Measurements from ENCODE around the gene SST.

Gene SST

DNA sequence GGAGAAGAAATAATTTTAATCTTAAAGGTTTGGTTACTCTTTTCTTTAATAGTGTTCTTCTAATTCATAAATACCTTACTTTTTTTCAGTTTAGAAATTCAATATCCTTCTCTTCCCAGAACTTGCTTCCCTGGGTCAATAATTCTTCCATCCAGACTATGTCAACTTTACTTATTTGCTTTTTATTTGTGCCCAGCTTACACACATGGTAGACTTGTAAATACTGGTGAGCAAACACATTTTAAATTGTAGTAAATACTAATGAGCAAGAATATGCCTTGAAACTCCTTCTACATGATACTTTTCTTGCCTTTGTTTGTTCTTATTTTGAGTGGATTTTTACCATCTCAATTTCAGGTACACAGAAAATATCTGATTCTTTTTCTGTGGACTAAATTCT is 33.7 kb downstream of the SST start:
- DNase-seq (ENCODE audit: extremely low read depth in 1 of 2, low read depth in 1 of 2) = no peak

DNA sequence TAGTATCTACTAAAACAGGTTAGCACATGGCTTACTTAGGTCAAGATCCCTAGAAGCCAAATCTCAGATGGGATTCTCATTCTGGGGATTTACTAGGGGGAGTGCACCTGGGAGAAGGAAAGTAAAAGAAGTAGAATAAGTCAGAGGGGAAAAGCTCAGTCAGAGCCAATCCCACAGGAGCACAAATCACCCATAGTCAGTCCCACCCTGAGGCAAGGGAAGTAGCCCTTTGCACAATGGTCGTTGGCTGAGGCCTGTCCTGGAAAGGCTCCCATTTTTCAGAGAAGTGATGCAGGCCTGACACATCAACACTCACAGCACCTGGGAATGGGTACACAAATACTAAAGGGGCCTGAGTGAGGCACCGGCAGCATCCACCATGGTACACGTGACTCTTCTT is 39.8 kb downstream of the SST start:
- DNase-seq (ENCODE audit: extremely low read depth in 1 of 2, low read depth in 1 of 2) = no peak

DNA sequence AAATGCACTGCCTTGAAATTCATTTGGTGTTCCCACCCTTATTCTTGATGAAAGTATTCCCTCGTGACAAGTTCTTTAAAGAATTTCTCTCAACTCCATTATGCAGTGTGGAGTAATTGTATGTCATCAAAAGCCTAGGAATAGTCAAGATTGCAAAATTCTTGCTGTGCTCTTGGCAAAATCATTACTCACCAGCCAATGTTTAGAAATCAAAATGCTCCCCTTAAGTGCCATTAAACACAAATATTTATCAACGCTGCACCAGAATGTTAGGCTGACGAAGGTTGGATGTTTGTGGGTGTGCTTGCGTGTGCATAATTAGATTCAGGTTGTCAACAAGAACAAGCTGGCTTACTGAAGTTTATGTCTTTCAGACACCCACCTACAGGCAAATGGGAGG is 40.5 kb downstream of the SST start:
- no peak for DNase-seq (ENCODE audit: extremely low read depth in 1 of 2, low read depth in 1 of 2)

DNA sequence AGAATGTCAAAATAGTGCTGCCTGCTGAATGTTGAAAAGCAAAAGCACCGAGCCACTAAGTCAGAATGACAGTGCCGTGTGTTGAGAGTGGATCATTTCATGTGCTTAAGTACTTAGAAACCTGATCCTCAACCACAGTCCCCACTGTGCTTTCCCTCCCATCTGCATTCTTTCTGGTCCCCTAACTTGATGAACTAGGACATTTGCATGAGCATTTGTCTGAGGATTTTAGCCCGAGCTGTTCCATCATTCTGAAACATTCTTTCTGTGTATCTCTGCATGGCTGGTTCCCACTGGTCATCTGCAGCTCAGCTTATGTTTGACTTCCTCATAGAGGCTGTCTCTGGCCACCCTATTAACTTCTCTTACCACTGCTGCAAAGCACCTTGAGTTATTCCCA is 42.0 kb downstream of the SST start:
- no peak for DNase-seq (ENCODE audit: extremely low read depth in 1 of 2, low read depth in 1 of 2)

DNA sequence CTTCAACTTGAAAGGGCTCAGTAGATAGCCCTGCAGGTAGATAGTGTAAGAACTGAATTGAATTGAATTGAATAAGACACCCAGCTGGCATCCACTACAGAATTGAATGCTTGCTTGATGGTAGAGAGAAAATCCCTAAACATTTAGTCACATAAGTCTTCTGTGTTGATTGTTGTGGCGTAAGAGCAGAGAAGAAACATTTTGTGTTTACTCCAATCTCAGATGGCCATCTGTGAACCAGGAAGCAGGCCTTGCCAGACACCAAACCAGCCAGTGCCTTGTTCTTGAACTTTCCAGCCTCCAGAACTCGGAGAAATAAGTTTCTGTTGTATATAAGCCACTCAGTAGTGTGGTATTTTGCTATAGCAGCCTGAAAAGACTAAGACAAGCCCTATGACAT is 43.6 kb downstream of the SST start:
- no peak for DNase-seq (ENCODE audit: extremely low read depth in 1 of 2, low read depth in 1 of 2)

DNA sequence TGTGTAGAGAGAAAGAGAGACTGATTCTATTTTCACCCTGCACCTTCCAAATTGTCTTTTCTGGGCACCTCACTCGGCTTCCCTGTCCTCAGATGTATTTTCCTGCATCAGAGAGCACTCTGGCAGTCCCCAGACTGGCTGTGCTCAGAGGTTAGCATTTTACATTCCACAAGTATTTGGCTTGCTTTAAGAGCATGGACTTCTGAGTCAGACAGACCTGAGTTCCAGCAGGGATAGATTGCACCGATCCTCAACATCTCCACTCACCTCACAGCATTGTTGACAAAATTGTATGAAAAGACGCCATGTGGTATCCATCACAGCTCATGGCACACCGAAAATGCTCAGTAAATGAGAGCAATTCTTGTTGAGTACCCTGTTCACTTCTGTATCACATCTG is 45.6 kb downstream of the SST start:
- DNase-seq (ENCODE audit: extremely low read depth in 1 of 2, low read depth in 1 of 2) = no peak

DNA sequence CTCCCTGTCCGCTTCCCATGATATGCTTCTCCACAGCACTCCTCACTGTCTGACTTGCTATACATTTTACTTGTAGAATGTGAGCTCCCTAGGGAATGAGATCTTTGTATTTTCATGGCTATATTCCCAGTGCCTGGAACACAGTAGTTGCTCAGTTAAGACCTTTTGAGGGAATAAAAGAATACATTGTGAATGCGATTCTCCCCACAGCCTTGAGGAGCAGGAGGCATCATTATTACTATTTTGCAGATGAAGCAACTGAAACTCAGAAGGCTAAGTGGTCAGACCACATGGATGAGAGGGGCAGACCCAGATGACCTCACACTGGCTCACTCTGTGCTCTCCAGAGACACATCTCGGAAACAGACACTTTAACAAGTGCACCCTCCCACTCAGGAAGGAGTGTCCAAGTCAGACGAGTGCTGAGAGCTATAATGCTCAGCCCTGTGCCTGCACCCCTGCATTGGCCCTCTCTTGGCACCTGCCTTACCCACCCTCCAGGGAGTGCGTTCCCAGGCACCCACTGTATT is 46.8 kb downstream of the SST start:
- no peak for DNase-seq (ENCODE audit: extremely low read depth in 1 of 2, low read depth in 1 of 2)

DNA sequence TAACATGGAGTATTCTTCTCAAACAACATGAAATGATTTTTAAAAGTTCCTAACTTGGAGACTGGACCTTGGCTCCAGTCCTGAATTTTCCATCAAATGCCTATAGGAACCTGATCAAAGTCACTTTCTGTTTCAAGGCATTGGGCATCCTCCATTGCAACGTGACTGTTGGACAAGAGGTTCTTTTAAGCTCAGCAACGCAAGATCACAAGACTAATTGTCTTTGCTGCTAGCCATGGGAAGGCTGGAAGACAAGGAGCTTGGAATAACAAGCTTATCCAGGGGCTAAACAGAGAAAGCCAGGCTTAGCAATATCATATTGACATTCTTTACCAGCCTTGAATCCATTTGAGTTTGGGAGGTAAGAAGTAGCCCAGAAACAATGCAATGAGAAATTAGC is 48.3 kb downstream of the SST start:
- DNase-seq (ENCODE audit: extremely low read depth in 1 of 2, low read depth in 1 of 2) = no peak

DNA sequence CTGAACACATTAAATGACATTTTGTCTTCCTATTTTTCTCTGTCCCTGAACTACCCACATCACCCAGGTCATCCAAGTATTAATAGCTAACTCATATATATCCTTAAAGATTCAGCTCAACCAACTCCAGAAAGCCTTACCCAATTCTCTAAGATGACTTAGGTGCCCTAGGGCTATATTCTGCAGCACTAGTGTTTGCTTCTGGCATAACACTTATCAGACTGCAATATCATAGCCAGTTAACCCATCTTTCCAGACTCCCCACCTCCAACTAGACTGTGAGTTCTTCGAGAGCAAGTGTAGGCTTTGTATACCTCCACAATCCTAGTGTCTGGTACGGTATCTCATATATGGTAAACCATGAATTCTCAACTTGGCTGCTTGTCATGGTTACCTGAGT is 50.7 kb downstream of the SST start:
- no peak for DNase-seq (ENCODE audit: extremely low read depth in 1 of 2, low read depth in 1 of 2)

Measured in stimulated activated CD8-positive, alpha-beta memory T cell treated with anti-CD3 and anti-CD28 coated beads, Interleukin-7, amount 100 ng/mL, for 48 hours (primary cell).